ENCODE data around the gene NINL. TPM values are rescaled to one million over a fixed set of nuclear protein-coding genes. Genes with fewer than 3 reads are reported as not detected.
A peak's percentile ranks its signal among the peaks of the same experiment; 100 is the strongest.

NINL gene
- total RNA-seq, 6 experiments from 2014 or later = 3.6 to 16.0 (median 7.1) TPM

GRCh38 chr20:25622450-25623224 lies 37.3 kb upstream of the NINL start:
- H3K27ac ChIP-seq = peak overlapping the region; percentile 92 to 97 (median 93)
- DNase-seq (no peak), ATAC-seq (no peak)
- no peaks in the 10 kb centered on the region for H3K27me3 ChIP-seq
- H3K4me3 ChIP-seq = peak overlapping the region; percentile 87 to 92 (median 92)
- intact Hi-C loops (cut with DNase I) = no loop called here
- no peaks in the 10 kb centered on the region for H3K36me3 ChIP-seq
- H3K4me1 ChIP-seq = peaks cover 0 to 12% (median 4%) of the 10 kb centered on the region in 4 donors
- TF ChIP-seq POLR2A (IDR thresholded peaks at IDR 0.05) (no peak), CTCF (IDR thresholded peaks at IDR 0.05) (no peak)
- no peaks in the 10 kb centered on the region for H3K9me3 ChIP-seq
- 49% methylated on average over 12 of the region's 17 CpGs for WGBS (ENCODE audit: insufficient coverage, low coverage, low lambda C conversion rate, missing lambda C conversion rate)

- H3K4me1 ChIP-seq = peaks cover 0 to 12% (median 4%) of the 10 kb centered on the region in 4 donors
- no peaks in the 10 kb centered on the region for H3K27me3 ChIP-seq
- no peaks in the 10 kb centered on the region for H3K9me3 ChIP-seq
- H3K27ac ChIP-seq = no peak overlapping the region
- intact Hi-C loops (cut with DNase I) = no loop called here
- H3K4me3 ChIP-seq = no peak overlapping the region
- no peak for TF ChIP-seq POLR2A (IDR thresholded peaks at IDR 0.05)
- no peak for TF ChIP-seq CTCF (IDR thresholded peaks at IDR 0.05)
- DNase-seq (no peak), ATAC-seq (no peak)
- no peaks in the 10 kb centered on the region for H3K36me3 ChIP-seq
- WGBS (ENCODE audit: insufficient coverage, low coverage, low lambda C conversion rate, missing lambda C conversion rate) = 81% methylated on average over 1 of the region's 6 CpGs
Observed at GRCh38 chr20:25622049-25622448, 36.7 kb upstream of the NINL start.

GRCh38 chr20:25619514-25619913 lies 34.2 kb upstream of the NINL start:
- Histone ChIP-seq H3K27ac (no peak overlapping the region), H3K4me3 (no peak overlapping the region), H3K36me3 (no peaks in the 10 kb centered on the region), H3K27me3 (no peaks in the 10 kb centered on the region), H3K4me1 (peaks cover 0 to 8% (median 2%) of the 10 kb centered on the region in 4 donors), H3K9me3 (no peaks in the 10 kb centered on the region)
- ATAC-seq = no peak
- 95% methylated on average over 1 of the region's 3 CpGs for WGBS (ENCODE audit: insufficient coverage, low coverage, low lambda C conversion rate, missing lambda C conversion rate)
- TF ChIP-seq POLR2A (IDR thresholded peaks at IDR 0.05) (no peak), CTCF (IDR thresholded peaks at IDR 0.05) (no peak)
- intact Hi-C loops (cut with DNase I) = no loop called here
- no peak for DNase-seq

- DNase-seq (no peak), ATAC-seq (no peak)
- no peaks in the 10 kb centered on the region for H3K36me3 ChIP-seq
- no peak overlapping the region for H3K4me3 ChIP-seq
- intact Hi-C loops (cut with DNase I) = no loop called here
- no peaks in the 10 kb centered on the region for H3K9me3 ChIP-seq
- no peaks in the 10 kb centered on the region for H3K4me1 ChIP-seq
- no peak overlapping the region for H3K27ac ChIP-seq
- WGBS (ENCODE audit: insufficient coverage, low coverage, low lambda C conversion rate, missing lambda C conversion rate) = 79% methylated on average over 3 of the region's 3 CpGs
- no peak for TF ChIP-seq CTCF (IDR thresholded peaks at IDR 0.05)
- no peak for TF ChIP-seq POLR2A (IDR thresholded peaks at IDR 0.05)
- H3K27me3 ChIP-seq = no peaks in the 10 kb centered on the region
Observed at GRCh38 chr20:25608774-25609173, 23.4 kb upstream of the NINL start.

Data from right lobe of liver (tissue), 6 donors.